IPS DF 6.9 (cell line): ENCODE data around the gene MBD2.

Experiments used
- DNase-seq: peaks from one replicate; pipeline ENCODE4 v3.0.0-alpha.2; 2013; ENCODE audit warnings: low read depth, low spot score
- H3K27ac ChIP-seq: one replicate; pipeline ENCODE4 v1.5.1; 2013; ENCODE audit warnings: low read length, control low read depth
- H3K27me3 ChIP-seq: 2 replicates; pipeline ENCODE4 v1.6.1; 2013; ENCODE audit warnings: mild to moderate bottlenecking, low read length; ENCODE audit not compliant: control insufficient read depth, insufficient read depth
- H3K36me3 ChIP-seq: 2 replicates; pipeline ENCODE4 v1.6.1; 2013; ENCODE audit warnings: low read length; ENCODE audit not compliant: control insufficient read depth, insufficient read depth
- H3K4me1 ChIP-seq: 2 replicates; pipeline ENCODE4 v1.6.1; 2013; ENCODE audit warnings: low read length; ENCODE audit not compliant: control insufficient read depth, insufficient read depth
- H3K4me3 ChIP-seq: 2 replicates; pipeline ENCODE4 v1.5.1; 2013; ENCODE audit warnings: mild to moderate bottlenecking, low read length
- H3K9me3 ChIP-seq: 2 replicates; pipeline ENCODE4 v1.6.1; 2013; ENCODE audit warnings: low read length, inconsistent platforms; ENCODE audit not compliant: control insufficient read depth, insufficient read depth
- WGBS: extraction: QIAGEN DNeasy Blood & Tissue Kit; methylation state at CpG from one replicate; pipeline ENCODE4 v1.1.7; 2013; ENCODE audit warnings: mixed read lengths, missing lambda C conversion rate; ENCODE audit not compliant: insufficient read length, insufficient coverage; 5-methylcytosine and 5-hydroxymethylcytosine counted together

Gene MBD2

DNA sequence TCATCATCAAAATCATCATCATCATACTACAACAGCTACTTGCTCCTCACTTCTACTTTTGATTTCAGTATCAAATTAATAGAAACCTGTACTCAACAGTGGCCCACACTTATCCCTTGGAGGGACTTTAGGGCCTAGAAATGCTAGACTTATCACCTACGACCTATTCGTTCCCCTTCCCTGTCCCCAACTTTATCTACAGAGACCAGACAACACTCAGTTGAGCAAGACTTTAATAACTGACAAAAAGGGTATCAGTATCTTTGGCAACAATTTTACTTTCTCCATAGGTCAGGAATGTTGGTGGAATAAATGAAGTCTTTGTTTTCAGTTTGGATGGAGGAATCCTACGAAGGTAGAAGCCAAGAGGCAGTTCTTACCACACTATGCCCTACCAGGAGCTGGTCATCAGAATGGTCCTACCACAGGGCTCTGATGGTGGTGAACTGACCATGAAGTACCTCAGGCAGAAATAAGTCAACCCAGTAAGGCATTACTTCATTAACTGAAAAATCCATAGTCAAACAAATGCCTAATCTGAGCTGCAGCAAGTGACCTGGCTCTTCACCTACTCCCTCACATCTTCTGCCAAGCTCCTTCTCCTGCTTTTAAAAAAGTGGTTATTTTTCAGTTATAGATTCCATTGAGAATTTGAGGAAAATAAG, 26.6 kb downstream of the MBD2 start:
- Histone ChIP-seq H3K4me1 (no peaks in the 10 kb centered on the region), H3K27ac (no peak overlapping the region)
- WGBS: no CpG with 5 or more reads among the region's 3 CpGs

GRCh38 chr18:54193786-54194185, 30.7 kb downstream of the MBD2 start:
- Histone ChIP-seq H3K27me3 (no peaks in the 10 kb centered on the region), H3K27ac (no peak overlapping the region), H3K4me3 (no peak overlapping the region), H3K9me3 (no peaks in the 10 kb centered on the region), H3K36me3 (no peaks in the 10 kb centered on the region), H3K4me1 (no peaks in the 10 kb centered on the region)
- no peak for DNase-seq
- WGBS: no CpG with 5 or more reads among the region's 2 CpGs

More for the DNA sequence above, 26.6 kb downstream of the MBD2 start:
- Histone ChIP-seq H3K36me3 (peaks cover 3% of the 10 kb centered on the region; the same call in 1 of the 2 replicates), H3K4me3 (no peak overlapping the region), H3K9me3 (no peaks in the 10 kb centered on the region), H3K27me3 (no peaks in the 10 kb centered on the region)
- no peak for DNase-seq

DNA sequence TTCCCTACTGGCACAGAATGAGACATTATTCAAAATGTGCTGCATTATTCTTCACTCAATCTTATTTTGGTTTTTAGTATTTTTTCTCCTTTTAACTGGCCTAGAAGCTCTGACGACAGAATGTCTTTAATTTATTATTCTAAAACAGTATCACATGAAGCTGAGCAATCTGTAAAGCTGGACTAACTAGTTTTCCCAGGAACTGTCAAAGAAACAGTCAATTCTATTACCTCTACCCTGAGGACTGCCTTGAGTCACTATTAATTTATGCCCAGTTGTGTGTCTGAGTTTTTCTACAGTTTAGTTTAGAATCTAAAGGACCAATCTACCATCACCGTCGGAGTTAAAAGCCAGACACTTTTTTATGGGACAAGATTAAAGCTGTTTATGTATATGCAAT, 31.6 kb downstream of the MBD2 start:
- DNase-seq: no peak
- WGBS: no CpG with 5 or more reads among the region's 3 CpGs
- no peak overlapping the region for H3K4me3 ChIP-seq
- H3K27me3 ChIP-seq: no peaks in the 10 kb centered on the region
- H3K4me1 ChIP-seq: no peaks in the 10 kb centered on the region
- no peaks in the 10 kb centered on the region for H3K36me3 ChIP-seq
- no peaks in the 10 kb centered on the region for H3K9me3 ChIP-seq
- H3K27ac ChIP-seq: no peak overlapping the region

- DNase-seq: no peak
- Histone ChIP-seq H3K4me3 (no peak overlapping the region), H3K9me3 (no peaks in the 10 kb centered on the region), H3K36me3 (no peaks in the 10 kb centered on the region), H3K27ac (no peak overlapping the region), H3K4me1 (no peaks in the 10 kb centered on the region), H3K27me3 (no peaks in the 10 kb centered on the region)
- WGBS: no CpG with 5 or more reads among the region's 4 CpGs
These were observed 32.1 kb downstream of the MBD2 start for GRCh38 chr18:54192415-54192814.

GRCh38 chr18:54191352-54191751, 33.1 kb downstream of the MBD2 start:
- no peaks in the 10 kb centered on the region for H3K4me1 ChIP-seq
- no peak for DNase-seq
- H3K36me3 ChIP-seq: no peaks in the 10 kb centered on the region
- no peaks in the 10 kb centered on the region for H3K9me3 ChIP-seq
- no peak overlapping the region for H3K4me3 ChIP-seq
- H3K27ac ChIP-seq: no peak overlapping the region
- H3K27me3 ChIP-seq: no peaks in the 10 kb centered on the region

GRCh38 chr18:54187372-54187771, 37.1 kb downstream of the MBD2 start:
- Histone ChIP-seq H3K4me1 (no peaks in the 10 kb centered on the region), H3K27me3 (no peaks in the 10 kb centered on the region), H3K27ac (no peak overlapping the region), H3K9me3 (no peaks in the 10 kb centered on the region), H3K4me3 (no peak overlapping the region), H3K36me3 (no peaks in the 10 kb centered on the region)
- no peak for DNase-seq
- no CpG with 5 or more reads among the region's 3 CpGs for WGBS

DNA sequence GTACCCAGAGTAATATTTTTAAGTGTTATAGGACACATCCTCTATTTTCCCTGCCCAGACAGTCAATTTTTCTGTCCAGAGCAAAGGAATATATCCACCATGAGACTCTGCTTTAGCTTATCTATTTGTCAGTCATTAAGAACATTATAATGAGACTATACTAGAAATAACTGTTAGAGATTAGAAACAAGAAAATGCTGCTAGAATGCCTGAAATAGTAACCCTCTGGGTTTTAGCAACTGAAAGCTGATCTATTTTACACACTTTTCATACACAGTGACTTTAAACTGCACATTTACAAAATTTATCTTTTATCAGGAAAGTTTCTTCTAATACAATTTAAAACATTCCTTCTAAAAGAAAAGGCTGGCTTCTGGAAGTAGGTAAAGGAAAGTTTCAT, 39.6 kb downstream of the MBD2 start:
- Histone ChIP-seq H3K36me3 (no peaks in the 10 kb centered on the region), H3K9me3 (no peaks in the 10 kb centered on the region), H3K27me3 (no peaks in the 10 kb centered on the region), H3K4me3 (no peak overlapping the region), H3K27ac (no peak overlapping the region), H3K4me1 (no peaks in the 10 kb centered on the region)
- no peak for DNase-seq

- Histone ChIP-seq H3K27ac (no peak overlapping the region), H3K9me3 (no peaks in the 10 kb centered on the region), H3K4me1 (no peaks in the 10 kb centered on the region), H3K27me3 (no peaks in the 10 kb centered on the region), H3K36me3 (no peaks in the 10 kb centered on the region), H3K4me3 (no peak overlapping the region)
- DNase-seq: no peak
- WGBS: no CpG with 5 or more reads among the region's 3 CpGs
These were observed 41.1 kb downstream of the MBD2 start for GRCh38 chr18:54183390-54183789.

- Histone ChIP-seq H3K27ac (no peak overlapping the region), H3K4me1 (no peaks in the 10 kb centered on the region), H3K9me3 (no peaks in the 10 kb centered on the region), H3K4me3 (no peak overlapping the region), H3K36me3 (no peaks in the 10 kb centered on the region), H3K27me3 (no peaks in the 10 kb centered on the region)
- no peak for DNase-seq
- no CpG with 5 or more reads among the region's 1 CpG for WGBS
These were observed 42.4 kb downstream of the MBD2 start for GRCh38 chr18:54181856-54182602.

DNA sequence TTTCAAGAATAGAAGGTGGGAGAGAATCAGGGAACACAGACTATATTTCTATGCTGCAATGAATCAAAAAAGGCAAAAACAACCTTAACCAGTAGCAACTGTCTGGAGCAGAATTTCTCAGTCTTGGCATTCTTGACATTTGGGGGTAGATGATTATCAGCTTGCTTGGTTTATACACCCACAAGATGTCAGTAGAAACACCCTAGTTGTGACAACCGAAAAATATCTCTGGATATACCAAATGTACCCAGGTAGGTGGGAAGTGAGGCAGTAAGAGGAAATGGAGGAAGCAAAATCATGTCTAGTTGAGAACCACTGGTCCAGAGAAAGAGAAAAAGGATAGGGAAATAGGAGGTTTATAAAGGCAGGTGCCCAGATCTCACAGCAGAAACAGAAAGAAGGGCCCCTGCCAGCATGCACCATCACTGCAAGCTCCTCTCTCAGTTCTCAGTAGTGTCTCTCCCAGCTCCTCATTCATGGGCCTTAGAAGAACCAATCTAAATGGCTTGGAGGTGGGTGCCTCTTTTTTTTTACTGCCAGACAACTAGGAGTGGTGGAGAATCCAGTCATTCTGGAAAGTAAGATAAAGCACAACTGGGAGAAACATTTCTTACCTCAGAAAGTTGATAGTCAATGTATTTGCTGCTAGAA, 50.4 kb downstream of the MBD2 start:
- Histone ChIP-seq H3K4me3 (no peak overlapping the region), H3K9me3 (no peaks in the 10 kb centered on the region), H3K4me1 (no peaks in the 10 kb centered on the region), H3K27ac (no peak overlapping the region), H3K36me3 (no peaks in the 10 kb centered on the region), H3K27me3 (no peaks in the 10 kb centered on the region)
- WGBS: no CpG with 5 or more reads among the region's 1 CpG
- DNase-seq: no peak
